GM20000 (cell line): ENCODE data around the gene PGAM2.
"Not testable (repeated sequence)": the region's sequence is repeated elsewhere in the genome, so short reads cannot be mapped to it uniquely, and the experiment has no call there.

ENCODE experiments used
- DNase-seq: peaks from one replicate; pipeline ENCODE4 v3.0.0; 2012; ENCODE audit warnings: low spot score
- CTCF ChIP-seq: IDR thresholded peaks from 2 replicates; pipeline ENCODE4 v1.5.1; 2012; ENCODE audit warnings: mild to moderate bottlenecking, control low read depth; ENCODE audit errors: extremely low read depth, missing control alignments

Gene PGAM2

GRCh38 chr7:44046321-44047061 is 18.9 kb downstream of the PGAM2 start:
- TF ChIP-seq CTCF: no peak
- DNase-seq: no peak

GRCh38 chr7:44045226-44046014 is 19.9 kb downstream of the PGAM2 start:
- no peak for DNase-seq

GRCh38 chr7:44044315-44045225 is 20.8 kb downstream of the PGAM2 start, which contains the start of gene DBNL:
TSS of gene DBNL (plus strand) at chr7:44044702. CDS start at chr7:44044738, 36 bp downstream.
- peak; percentile 94 for DNase-seq
- TF ChIP-seq CTCF: no peak

More at GRCh38 chr7:44045226-44046014, 19.9 kb downstream of the PGAM2 start:
- TF ChIP-seq CTCF: no peak

- TF ChIP-seq CTCF: no peak
- DNase-seq: no peak
These were observed 21.5 kb downstream of the PGAM2 start for GRCh38 chr7:44043902-44044301.

GRCh38 chr7:44042221-44042620 is 23.1 kb downstream of the PGAM2 start:
- no peak for TF ChIP-seq CTCF
- DNase-seq: no peak

GRCh38 chr7:44040493-44040891 is 24.9 kb downstream of the PGAM2 start:
- TF ChIP-seq CTCF: peak; percentile 43
- DNase-seq: not testable (repeated sequence)

- not testable (repeated sequence) for DNase-seq
These were observed 25.4 kb downstream of the PGAM2 start for GRCh38 chr7:44039800-44040492.

GRCh38 chr7:44038961-44039558 is 26.3 kb downstream of the PGAM2 start:
- peak; percentile 73 for DNase-seq

GRCh38 chr7:44038553-44038952 is 26.8 kb downstream of the PGAM2 start:
- DNase-seq: not testable (repeated sequence)

- DNase-seq: not testable (repeated sequence)
These were observed 27.4 kb downstream of the PGAM2 start for GRCh38 chr7:44037951-44038350.

- not testable (repeated sequence) for DNase-seq
These were observed 29.0 kb downstream of the PGAM2 start for GRCh38 chr7:44036364-44036763.
